H1 (cell line): ENCODE measurements around the gene ARL2. TPM values are rescaled to one million over a fixed set of nuclear protein-coding genes. Genes with fewer than 3 reads are reported as not detected.

Experiments
- CTCF ChIA-PET: fragments of 300-600 bp; sonication (Branson Sonifier 250); formaldehyde crosslinking; loops from one replicate; lab custom pipeline; 2021; ENCODE audit not compliant: partially characterized antibody; lab: Charles Lee
- POLR2A ChIA-PET: fragments of 300-600 bp; sonication (Branson Sonifier 250); formaldehyde crosslinking; loops from one replicate; lab custom pipeline; 2021; ENCODE audit warnings: inconsistent platforms; ENCODE audit not compliant: partially characterized antibody; lab: Charles Lee
- DNase-seq, 2 experiments: peaks; one replicate each; pipeline versions ENCODE4 v3.0.0 to v3.0.0-alpha.2; 2010 to 2022; ENCODE audit warnings: low spot score in 2 of 2, low read depth in 1 of 2, mixed read lengths in 1 of 2
- FAIRE-seq: peaks from 2 replicates; lab custom pipeline; 2011; peaks lifted over from hg19 to GRCh38; lab: Jason Lieb, UNC
- H2AFZ ChIP-seq: 2 replicates; pipeline ENCODE4 v1.8.1; 2012; ENCODE audit warnings: low read length, inconsistent platforms
- H2AK5ac ChIP-seq: 2 replicates; pipeline ENCODE4 v1.6.1; 2013; ENCODE audit warnings: low read depth, low read length
- H2BK120ac ChIP-seq: replicated peaks from 2 replicates; pipeline ENCODE3; 2013; ENCODE audit warnings: low read depth, low read length, inconsistent platforms
- H2BK12ac ChIP-seq: 2 replicates; pipeline ENCODE4 v1.6.1; 2013; ENCODE audit warnings: low read depth, low read length
- H2BK15ac ChIP-seq: 2 replicates; pipeline ENCODE4 v1.6.1; 2013; ENCODE audit warnings: low read length
- H2BK20ac ChIP-seq: 2 replicates; pipeline ENCODE4 v1.6.1; 2013; ENCODE audit warnings: low read length
- H2BK5ac ChIP-seq: 2 replicates; pipeline ENCODE4 v1.6.1; 2013; ENCODE audit warnings: low read depth, low read length
- H3K14ac ChIP-seq: 2 replicates; pipeline ENCODE4 v1.6.1; 2013; ENCODE audit warnings: inconsistent platforms; ENCODE audit not compliant: insufficient read length
- H3K18ac ChIP-seq: 2 replicates; pipeline ENCODE4 v1.6.1; 2013; ENCODE audit warnings: low read length; ENCODE audit errors: extremely low read depth
- H3K23ac ChIP-seq: 2 replicates; pipeline ENCODE4 v1.6.1; 2013; ENCODE audit warnings: inconsistent platforms; ENCODE audit not compliant: insufficient read length
- H3K23me2 ChIP-seq: 2 replicates; pipeline ENCODE4 v1.6.1; 2013; ENCODE audit warnings: low read depth, low read length
- H3K27ac ChIP-seq: 2 replicates; pipeline ENCODE4 v1.6.1; 2011; ENCODE audit warnings: low read depth, low read length, inconsistent platforms
- H3K27me3 ChIP-seq, 4 experiments: replicated peaks in 1 of 4; 1 replicate in 1 of 4; 2 replicates in 3 of 4; pipeline versions ENCODE4 v1.6.1 to v1.8.1; 2011 to 2013; ENCODE audit warnings: low read length in 3 of 4, mild to moderate bottlenecking in 3 of 4, inconsistent platforms in 2 of 4, mixed read lengths in 2 of 4, moderate library complexity in 1 of 4; ENCODE audit not compliant: control insufficient read depth in 3 of 4, insufficient read depth in 3 of 4; ENCODE audit errors: extremely low read depth in 1 of 4
- H3K36me3 ChIP-seq, 4 experiments: 2 replicates each; pipeline versions ENCODE4 v1.6.1 to v1.8.1; 2011 to 2013; ENCODE audit warnings: mild to moderate bottlenecking in 4 of 4, low read length in 3 of 4, moderate library complexity in 2 of 4, control low read depth in 1 of 4, inconsistent platforms in 1 of 4; ENCODE audit not compliant: insufficient read depth in 4 of 4, control insufficient read depth in 2 of 4
- H3K4ac ChIP-seq: replicated peaks from 2 replicates; pipeline ENCODE3; 2013; ENCODE audit warnings: low read length, low read depth, mixed read lengths, inconsistent platforms; ENCODE audit not compliant: insufficient read length
- H3K4me1 ChIP-seq, 4 experiments: replicated peaks in 1 of 4; 1 replicate in 1 of 4; 2 replicates in 3 of 4; pipeline versions ENCODE4 v1.6.1 to v1.8.1; 2011 to 2013; ENCODE audit warnings: low read length in 3 of 4, inconsistent platforms in 2 of 4, mixed read lengths in 1 of 4; ENCODE audit not compliant: insufficient read depth in 4 of 4, control insufficient read depth in 3 of 4
- H3K4me2 ChIP-seq, 2 experiments: 2 replicates each; pipeline versions ENCODE4 v1.6.1 to v1.8.1; 2011 to 2013; ENCODE audit warnings: low read depth in 2 of 2, low read length in 2 of 2, control low read depth in 1 of 2, inconsistent platforms in 1 of 2, mild to moderate bottlenecking in 1 of 2; ENCODE audit not compliant: insufficient read depth in 1 of 2
- H3K4me3 ChIP-seq, 4 experiments: fragments of 200-600, 300-600 bp in 1 of 4; sonication (generic), shearing (Covaris generic), sonication (Bioruptor Twin) in 1 of 4; 2 replicates each; pipeline versions ENCODE4 v1.5.1 to v1.8.1; 2011 to 2016; ENCODE audit warnings: low read length in 4 of 4, low read depth in 3 of 4, control low read depth in 2 of 4, inconsistent platforms in 2 of 4, mild to moderate bottlenecking in 2 of 4, mixed read lengths in 1 of 4, moderate library complexity in 1 of 4; ENCODE audit not compliant: insufficient read depth in 2 of 4; ENCODE audit errors: extremely low read depth in 1 of 4
- H3K56ac ChIP-seq: replicated peaks from 2 replicates; pipeline ENCODE3; 2013; ENCODE audit warnings: low read depth, mild to moderate bottlenecking, mixed read lengths, low read length, inconsistent platforms; ENCODE audit not compliant: insufficient read length
- H3K79me1 ChIP-seq: 2 replicates; pipeline ENCODE4 v1.6.1; 2013; ENCODE audit warnings: low read depth, low read length, control low read depth
- H3K79me2 ChIP-seq, 2 experiments: 2 replicates each; pipeline versions ENCODE4 v1.6.1 to v1.8.1; 2012 to 2013; ENCODE audit warnings: low read length in 2 of 2, mild to moderate bottlenecking in 2 of 2, inconsistent platforms in 1 of 2; ENCODE audit not compliant: insufficient read depth in 2 of 2, control insufficient read depth in 1 of 2
- H3K9ac ChIP-seq, 4 experiments: replicated peaks in 1 of 4; 1 replicate in 1 of 4; 2 replicates in 3 of 4; pipeline versions ENCODE4 v1.6.1 to v1.8.1; 2011 to 2013; ENCODE audit warnings: low read depth in 3 of 4, low read length in 3 of 4, control low read depth in 2 of 4, mild to moderate bottlenecking in 2 of 4, moderate library complexity in 2 of 4, inconsistent platforms in 1 of 4; ENCODE audit errors: extremely low read depth in 1 of 4
- H3K9me3 ChIP-seq, 2 experiments: 2 replicates each; pipeline versions ENCODE4 v1.6.1 to v1.8.1; 2012 to 2013; ENCODE audit warnings: mild to moderate bottlenecking in 2 of 2, moderate library complexity in 2 of 2, control low read depth in 1 of 2, inconsistent platforms in 1 of 2, low read depth in 1 of 2, low read length in 1 of 2, mixed read lengths in 1 of 2; ENCODE audit not compliant: insufficient read depth in 2 of 2
- H4K20me1 ChIP-seq, 2 experiments: replicated peaks in 1 of 2; 2 replicates each; pipeline versions ENCODE3 to v1.8.1; 2011 to 2013; ENCODE audit warnings: inconsistent platforms in 2 of 2, low read length in 2 of 2, mild to moderate bottlenecking in 1 of 2; ENCODE audit not compliant: insufficient read depth in 2 of 2, control insufficient read depth in 1 of 2
- H4K5ac ChIP-seq: 2 replicates; pipeline ENCODE4 v1.6.1; 2013; ENCODE audit warnings: low read length, low read depth, mixed read lengths, inconsistent platforms; ENCODE audit not compliant: insufficient read length
- H4K8ac ChIP-seq: 2 replicates; pipeline ENCODE4 v1.8.0; 2013; ENCODE audit warnings: mild to moderate bottlenecking, moderate library complexity, low read length, inconsistent platforms; ENCODE audit not compliant: insufficient read depth; ENCODE audit errors: extremely low read depth
- H4K91ac ChIP-seq: replicated peaks from 2 replicates; pipeline ENCODE3; 2013; ENCODE audit warnings: low read length, mixed read lengths, inconsistent platforms; ENCODE audit not compliant: insufficient read length
- FOSL1 ChIP-seq: IDR thresholded peaks from 2 replicates; pipeline ENCODE4 v1.6.1; 2011; ENCODE audit warnings: mild to moderate bottlenecking, low read depth, low read length, moderate library complexity; ENCODE audit not compliant: insufficient read depth
- GABPA ChIP-seq: IDR thresholded peaks from 2 replicates; pipeline ENCODE4 v1.6.1; 2011; ENCODE audit warnings: mild to moderate bottlenecking, low read length, moderate library complexity, borderline replicate concordance; ENCODE audit not compliant: insufficient read depth
- HDAC6 ChIP-seq: IDR thresholded peaks from one replicate; pipeline ENCODE4 v1.7.1; 2012; ENCODE audit warnings: low read depth, mild to moderate bottlenecking, inconsistent platforms, low read length, moderate library complexity
- KDM1A ChIP-seq: fragments of 200-600, 300-600 bp; sonication (generic); IDR thresholded peaks from 2 replicates; pipeline ENCODE4 v1.7.1; 2016; ENCODE audit warnings: mild to moderate bottlenecking, low read length, borderline replicate concordance
- POU5F1 ChIP-seq: IDR thresholded peaks from 2 replicates; pipeline ENCODE4 v1.6.1; 2011; ENCODE audit warnings: low read depth, mild to moderate bottlenecking, low read length, moderate library complexity
- RNF2 ChIP-seq: fragments of 200-900, 300-1000 bp; sonication (generic); IDR thresholded peaks from 2 replicates; pipeline ENCODE4 v1.7.1; 2016; ENCODE audit warnings: borderline replicate concordance, low read depth, mild to moderate bottlenecking, antibody characterized with exemption, low read length; ENCODE audit not compliant: poor library complexity, severe bottlenecking; ENCODE audit errors: missing control alignments
- SIRT6 ChIP-seq: IDR thresholded peaks from one replicate; pipeline ENCODE4 v1.7.1; 2012; ENCODE audit warnings: low read length, inconsistent platforms
- SIX5 ChIP-seq: IDR thresholded peaks from 2 replicates; pipeline ENCODE4 v1.6.1; 2011; ENCODE audit warnings: mild to moderate bottlenecking, low read depth, low read length
- SP2 ChIP-seq: IDR thresholded peaks from 2 replicates; pipeline ENCODE4 v1.6.1; 2012; ENCODE audit warnings: mild to moderate bottlenecking, low read length, inconsistent platforms
- SRF ChIP-seq: IDR thresholded peaks from 2 replicates; pipeline ENCODE4 v1.6.1; 2011; ENCODE audit warnings: mild to moderate bottlenecking, low read depth, low read length, moderate library complexity
- WGBS, 2 experiments: shearing (Covaris generic) in 1 of 2; methylation state at CpG; one replicate each; pipeline versions ENCODE4 v1.1.6 to v1.1.7; 2013 to 2015; ENCODE audit warnings: low lambda C conversion rate in 2 of 2, mixed read lengths in 2 of 2, inconsistent platforms in 1 of 2, low coverage in 1 of 2, missing lambda C conversion rate in 1 of 2; ENCODE audit not compliant: insufficient replicate concordance in 2 of 2, insufficient coverage in 1 of 2, insufficient read length in 1 of 2; ENCODE audit errors: extremely low coverage in 1 of 2, missing lambda C conversion rate in 1 of 2; 5-methylcytosine and 5-hydroxymethylcytosine counted together
- polyA plus RNA-seq, 7 experiments: library from polyadenylated mRNA; depleted of rRNA in 3 of 7; stranded (reverse) in 5 of 7; unstranded in 2 of 7; fragments of >200 nt in 5 of 7; fragments of 200-250 nt in 2 of 7; gene quantifications; 1 replicate in 5 of 7; 2 replicates in 1 of 7; 4 replicates in 1 of 7; pipeline versions ENCODE4 v1.2.1 to v1.2.3, GENCODE V29; 2011 to 2013; ENCODE audit warnings: missing spikeins in 2 of 7, mixed read lengths in 2 of 7
- total RNA-seq: library from RNA; stranded (reverse); fragmentation: NEBNext Ultra II Directional; extraction: Animal tissue kit (Norgen Biotek cat#: 25700); gene quantifications from 2 replicates; pipeline ENCODE4 v1.2.1, GENCODE V29; 2021

The ARL2 gene
- total and polyA plus RNA-seq, 2 of the 8 experiments (the other 6 are each of a cell fraction or from before 2014, with no cell fraction given), result 186 to 535 TPM

DNA sequence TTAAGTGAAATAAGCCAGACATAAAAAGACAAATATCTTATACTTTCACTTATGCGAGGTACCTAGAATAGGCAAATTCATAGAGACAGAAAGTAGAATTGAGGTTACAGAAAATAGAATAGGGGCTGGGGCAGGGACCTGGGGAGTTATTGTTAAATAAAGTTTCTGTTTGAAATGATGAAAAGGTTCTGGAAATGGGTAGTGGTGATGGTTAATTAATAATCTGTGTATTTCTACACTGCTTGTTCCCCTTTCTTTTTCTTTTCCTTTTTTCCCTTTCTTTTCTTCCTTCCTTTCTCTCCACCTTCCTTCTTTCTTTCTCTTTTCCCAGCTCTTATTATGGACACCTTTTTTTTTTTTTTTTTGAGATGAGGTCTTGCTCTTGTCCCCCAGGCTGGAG, 41.6 kb downstream of the ARL2 start:
- no peak overlapping the region for H3K23ac ChIP-seq
- no peak overlapping the region for H2BK15ac ChIP-seq
- H3K4me1 ChIP-seq, result no peaks in the 10 kb centered on the region
- DNase-seq (no peak), FAIRE-seq (no peak)
- WGBS, 2 experiments, result 69% methylated on average over 1 of the region's 1 CpG; no CpG with 5 or more reads in 1 of the 2 experiments
- H3K4ac ChIP-seq, result no peak overlapping the region
- H4K20me1 ChIP-seq, result no peaks in the 10 kb centered on the region
- H3K4me3 ChIP-seq, result no peak overlapping the region
- H3K56ac ChIP-seq, result no peak overlapping the region
- no peak overlapping the region for H2BK20ac ChIP-seq
- no peaks in the 10 kb centered on the region for H3K36me3 ChIP-seq
- H2AFZ ChIP-seq, result no peak overlapping the region
- no peak overlapping the region for H4K8ac ChIP-seq
- no peak overlapping the region for H2AK5ac ChIP-seq
- no peak overlapping the region for H2BK5ac ChIP-seq
- H2BK120ac ChIP-seq, result no peak overlapping the region
- H4K91ac ChIP-seq, result no peak overlapping the region
- no peak overlapping the region for H4K5ac ChIP-seq
- H3K14ac ChIP-seq, result no peak overlapping the region
- no peaks in the 10 kb centered on the region for H3K79me1 ChIP-seq
- ChIA-PET POLR2A (no interaction called here), CTCF (interaction anchor here (0.7 to 1.7 kb wide), 4 partner anchors 10 to 411 kb away, joined by 3 to 5 read pairs (median 3); no protein-coding TSS in a partner anchor)
- H3K79me2 ChIP-seq, result no peaks in the 10 kb centered on the region
- H2BK12ac ChIP-seq, result no peak overlapping the region
- H3K9ac ChIP-seq, result no peak overlapping the region
- TF ChIP-seq SP2 (no peak), SRF (no peak), RNF2 (no peak), FOSL1 (no peak), SIRT6 (no peak), GABPA (no peak), HDAC6 (no peak), SIX5 (no peak), POU5F1 (no peak), KDM1A (no peak)
- H3K4me2 ChIP-seq, result no peak overlapping the region
- no peaks in the 10 kb centered on the region for H3K23me2 ChIP-seq
- H3K18ac ChIP-seq, result no peak overlapping the region
- no peaks in the 10 kb centered on the region; a peak in 2 of 7 replicates for H3K27me3 ChIP-seq
- no peaks in the 10 kb centered on the region for H3K9me3 ChIP-seq
- H3K27ac ChIP-seq, result no peak overlapping the region
